Measurements from ENCODE around the gene IMP4. TPM values are rescaled to one million over a fixed set of nuclear protein-coding genes. Genes with fewer than 3 reads are reported as not detected.

Gene IMP4
- total and polyA plus RNA-seq, 7 donors: 74.4 to 270 (median 118) TPM

DNA sequence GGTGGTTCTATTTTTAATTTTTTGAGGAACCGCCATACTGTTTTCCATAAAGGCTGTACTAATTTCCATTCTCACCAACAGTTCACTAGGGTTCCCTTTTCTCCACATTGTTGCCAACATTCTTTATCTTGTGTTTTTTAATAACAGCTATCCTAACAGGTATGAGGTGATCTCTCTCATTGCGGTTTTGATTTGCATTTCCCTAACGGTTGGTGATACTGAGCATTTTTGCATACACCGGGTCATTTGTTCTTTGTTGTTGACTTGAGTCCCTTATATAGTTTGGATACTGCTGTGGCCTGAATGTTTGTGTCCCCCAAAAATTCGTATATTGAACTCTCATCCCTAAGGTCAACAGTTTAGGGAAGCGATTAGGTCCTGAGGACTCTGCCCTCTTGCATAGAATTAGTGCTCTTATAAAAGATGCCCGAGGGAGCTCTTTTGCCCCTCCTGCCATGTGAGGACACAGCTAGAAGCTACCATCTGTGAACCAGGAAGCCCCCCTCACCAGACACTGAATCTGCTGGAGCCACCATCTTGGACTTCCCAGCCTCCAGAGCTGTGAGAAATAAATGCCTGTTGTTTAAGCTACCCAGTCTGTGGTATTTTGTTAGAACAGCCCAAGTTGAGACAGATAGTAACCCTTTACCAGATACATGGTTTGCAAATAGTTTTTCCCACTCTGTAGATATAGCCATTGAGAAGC is 4.7 kb downstream of the IMP4 start:
- DNase-seq (no peak), ATAC-seq (no peak)
- TF ChIP-seq, protein P1, sequence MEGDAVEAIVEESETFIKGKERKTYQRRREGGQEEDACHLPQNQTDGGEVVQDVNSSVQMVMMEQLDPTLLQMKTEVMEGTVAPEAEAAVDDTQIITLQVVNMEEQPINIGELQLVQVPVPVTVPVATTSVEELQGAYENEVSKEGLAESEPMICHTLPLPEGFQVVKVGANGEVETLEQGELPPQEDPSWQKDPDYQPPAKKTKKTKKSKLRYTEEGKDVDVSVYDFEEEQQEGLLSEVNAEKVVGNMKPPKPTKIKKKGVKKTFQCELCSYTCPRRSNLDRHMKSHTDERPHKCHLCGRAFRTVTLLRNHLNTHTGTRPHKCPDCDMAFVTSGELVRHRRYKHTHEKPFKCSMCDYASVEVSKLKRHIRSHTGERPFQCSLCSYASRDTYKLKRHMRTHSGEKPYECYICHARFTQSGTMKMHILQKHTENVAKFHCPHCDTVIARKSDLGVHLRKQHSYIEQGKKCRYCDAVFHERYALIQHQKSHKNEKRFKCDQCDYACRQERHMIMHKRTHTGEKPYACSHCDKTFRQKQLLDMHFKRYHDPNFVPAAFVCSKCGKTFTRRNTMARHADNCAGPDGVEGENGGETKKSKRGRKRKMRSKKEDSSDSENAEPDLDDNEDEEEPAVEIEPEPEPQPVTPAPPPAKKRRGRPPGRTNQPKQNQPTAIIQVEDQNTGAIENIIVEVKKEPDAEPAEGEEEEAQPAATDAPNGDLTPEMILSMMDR (IDR thresholded peaks at IDR 0.05): no peak
- 92 to 97% (median 94%) methylated on average over 7 of the region's 7 CpGs for WGBS, 3 donors
- no peak overlapping the region for H3K27ac ChIP-seq
- peaks cover 8% of the 10 kb centered on the region for H3K4me1 ChIP-seq
- no peak overlapping the region for H3K4me3 ChIP-seq
- H3K9me3 ChIP-seq: no peaks in the 10 kb centered on the region
- no peaks in the 10 kb centered on the region for H3K27me3 ChIP-seq (ENCODE audit: insufficient read depth in 3 of 3, low read length in 2 of 3)
- peaks cover 12 to 54% of the 10 kb centered on the region in 2 donors for H3K36me3 ChIP-seq (ENCODE audit: insufficient read depth in 1 of 2, low read depth in 1 of 2)
- intact Hi-C loops (cut with DNase I): no loop called here

DNA sequence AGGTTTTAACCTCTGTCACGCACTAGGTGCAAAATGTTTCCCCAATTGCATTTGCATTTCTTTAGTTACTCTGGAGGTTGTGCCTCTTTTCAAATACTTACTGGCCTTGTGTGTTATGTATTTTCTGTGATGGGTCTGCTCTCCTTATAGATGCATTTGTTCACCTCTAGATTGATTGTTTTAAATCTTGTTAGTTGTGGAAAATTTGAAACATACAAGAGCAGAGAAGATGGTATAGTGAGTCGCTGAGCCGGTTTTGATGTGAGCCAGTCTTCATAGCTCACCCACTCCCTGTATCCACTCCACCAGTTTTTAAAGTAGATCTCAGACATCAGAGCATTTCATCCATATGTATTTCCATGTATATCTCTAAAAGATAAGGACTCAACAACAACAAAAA is 6.5 kb downstream of the IMP4 start:
- no peak overlapping the region for H3K27ac ChIP-seq
- DNase-seq: no peak
- 89 to 94% (median 90%) methylated on average over 3 of the region's 3 CpGs for WGBS, 3 donors
- TF ChIP-seq, protein P1 (IDR thresholded peaks at IDR 0.05): no peak
- H3K36me3 ChIP-seq (ENCODE audit: insufficient read depth in 1 of 2, low read depth in 1 of 2): peaks cover 12 to 54% of the 10 kb centered on the region in 2 donors
- H3K9me3 ChIP-seq: no peaks in the 10 kb centered on the region
- H3K4me1 ChIP-seq: peaks cover 3% of the 10 kb centered on the region
- no peaks in the 10 kb centered on the region for H3K27me3 ChIP-seq (ENCODE audit: insufficient read depth in 3 of 3, low read length in 2 of 3)
- H3K4me3 ChIP-seq: no peak overlapping the region
- no peak for ATAC-seq
- intact Hi-C loops (cut with DNase I): no loop called here

DNA sequence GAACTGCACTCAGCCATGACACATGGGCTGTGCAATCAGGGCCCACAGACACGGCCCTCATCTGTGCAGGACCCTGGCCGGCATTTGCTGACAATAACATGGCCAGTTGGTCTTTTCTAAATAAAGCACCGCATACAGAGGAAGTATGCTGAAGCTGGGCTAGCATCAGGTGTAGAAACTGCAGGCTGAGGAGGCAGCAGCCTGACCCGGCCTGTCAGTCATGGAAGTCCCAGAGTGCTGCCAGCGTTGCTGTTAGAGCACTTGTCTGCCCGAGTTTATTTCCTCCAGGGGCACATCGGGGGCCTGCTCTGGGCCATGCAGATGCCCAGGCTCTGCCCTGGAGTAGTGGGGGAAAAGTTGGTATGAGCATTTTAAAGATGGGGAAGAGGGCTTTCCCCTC is 9.0 kb downstream of the IMP4 start:
- ATAC-seq (no peak), DNase-seq (no peak)
- peaks cover 11% of the 10 kb centered on the region for H3K4me1 ChIP-seq
- TF ChIP-seq, protein P1 (IDR thresholded peaks at IDR 0.05): no peak
- 45 to 51% (median 47%) methylated on average over 7 of the region's 7 CpGs for WGBS, 3 donors
- H3K27me3 ChIP-seq (ENCODE audit: insufficient read depth in 3 of 3, low read length in 2 of 3): no peaks in the 10 kb centered on the region
- no peaks in the 10 kb centered on the region for H3K9me3 ChIP-seq
- H3K4me3 ChIP-seq: no peak overlapping the region
- H3K27ac ChIP-seq: no peak overlapping the region
- intact Hi-C loops (cut with DNase I): no loop called here
- H3K36me3 ChIP-seq (ENCODE audit: insufficient read depth in 1 of 2, low read depth in 1 of 2): peaks cover 6 to 30% of the 10 kb centered on the region in 2 donors

DNA sequence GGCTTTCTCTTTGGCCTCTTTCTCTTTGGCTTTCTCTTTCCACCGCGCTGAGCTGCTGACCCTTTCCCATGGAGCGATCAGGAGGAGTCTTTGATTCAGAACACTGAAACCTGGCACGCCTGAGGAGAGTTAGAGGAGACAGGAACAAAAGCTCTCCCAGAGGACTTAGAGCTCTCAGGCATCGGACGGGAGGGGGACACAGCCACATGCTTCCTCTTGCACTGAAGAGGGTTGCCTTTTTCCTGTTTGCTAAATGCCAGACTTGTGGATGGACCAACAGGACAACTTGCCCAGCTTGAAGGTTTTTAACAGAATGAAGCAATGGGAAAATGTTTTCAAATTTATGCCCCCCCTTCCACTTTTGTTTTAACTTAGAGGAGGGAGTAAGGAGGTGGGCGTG is 9.5 kb downstream of the IMP4 start:
- 68 to 69% (median 69%) methylated on average over 7 of the region's 7 CpGs for WGBS, 3 donors

More for the DNA sequence above, 9.5 kb downstream of the IMP4 start:
- DNase-seq: no peak
- ATAC-seq: no peak
- Histone ChIP-seq H3K9me3 (no peaks in the 10 kb centered on the region), H3K4me3 (no peak overlapping the region), H3K4me1 (peaks cover 11% of the 10 kb centered on the region), H3K27ac (peak overlapping the region; percentile 9), H3K27me3 (ENCODE audit: insufficient read depth in 3 of 3, low read length in 2 of 3) (no peaks in the 10 kb centered on the region), H3K36me3 (ENCODE audit: insufficient read depth in 1 of 2, low read depth in 1 of 2) (peaks cover 6 to 24% of the 10 kb centered on the region in 2 donors)
- intact Hi-C loops (cut with DNase I): no loop called here
- TF ChIP-seq, protein P1 (IDR thresholded peaks at IDR 0.05): no peak
